H1 (cell line): ENCODE data around the gene ZNF20.

Experiments
- EP300 ChIP-seq, 2 experiments: IDR thresholded peaks; 1 replicate in 1 of 2; 2 replicates in 1 of 2; pipeline ENCODE4 v1.6.1; 2011 to 2012; ENCODE audit warnings: low read depth in 2 of 2, low read length in 2 of 2, mild to moderate bottlenecking in 2 of 2, borderline replicate concordance in 1 of 2, inconsistent platforms in 1 of 2, moderate library complexity in 1 of 2
- JUN ChIP-seq: IDR thresholded peaks from 2 replicates; pipeline ENCODE4 v1.6.1; 2011; ENCODE audit warnings: low read depth, mild to moderate bottlenecking, improper control_type of control experiment, low read length
- NRF1 ChIP-seq: IDR thresholded peaks from 2 replicates; pipeline ENCODE4 v1.6.1; 2011; ENCODE audit warnings: mild to moderate bottlenecking, low read depth, low read length, improper control_type of control experiment
- SIN3A ChIP-seq, 2 experiments: IDR thresholded peaks in 1 of 2; conservative IDR thresholded peaks in 1 of 2; 2 replicates each; pipeline ENCODE4 v1.6.1; 2011 to 2012; ENCODE audit warnings: low read length in 2 of 2, improper control_type of control experiment in 1 of 2, low read depth in 1 of 2, mild to moderate bottlenecking in 1 of 2
- TAF1 ChIP-seq: IDR thresholded peaks from 2 replicates; pipeline ENCODE4 v1.6.1; 2011; ENCODE audit warnings: mild to moderate bottlenecking, low read depth, low read length
- TEAD4 ChIP-seq: IDR thresholded peaks from 2 replicates; pipeline ENCODE4 v1.6.1; 2012; ENCODE audit warnings: low read depth, low read length, inconsistent platforms, mixed read lengths
- YY1 ChIP-seq: IDR thresholded peaks from 2 replicates; pipeline ENCODE4 v1.6.1; 2011; ENCODE audit warnings: low read depth, mild to moderate bottlenecking, low read length
- TF ChIP-seq, protein P1 (sequence below): IDR thresholded peaks from 2 replicates; pipeline ENCODE4 v1.6.1; 2012; ENCODE audit warnings: inconsistent platforms
- TF ChIP-seq, protein P2 (sequence below), 3 experiments: IDR thresholded peaks; 1 replicate in 2 of 3; 2 replicates in 1 of 3; pipeline versions ENCODE4 v1.5.1 to v1.6.1; 2011; ENCODE audit warnings: low read length in 3 of 3, mild to moderate bottlenecking in 3 of 3, inconsistent platforms in 2 of 3, low read depth in 1 of 3, moderate library complexity in 1 of 3; ENCODE audit not compliant: insufficient read depth in 1 of 3; ENCODE audit errors: control extremely low read depth in 1 of 3

DNA sequence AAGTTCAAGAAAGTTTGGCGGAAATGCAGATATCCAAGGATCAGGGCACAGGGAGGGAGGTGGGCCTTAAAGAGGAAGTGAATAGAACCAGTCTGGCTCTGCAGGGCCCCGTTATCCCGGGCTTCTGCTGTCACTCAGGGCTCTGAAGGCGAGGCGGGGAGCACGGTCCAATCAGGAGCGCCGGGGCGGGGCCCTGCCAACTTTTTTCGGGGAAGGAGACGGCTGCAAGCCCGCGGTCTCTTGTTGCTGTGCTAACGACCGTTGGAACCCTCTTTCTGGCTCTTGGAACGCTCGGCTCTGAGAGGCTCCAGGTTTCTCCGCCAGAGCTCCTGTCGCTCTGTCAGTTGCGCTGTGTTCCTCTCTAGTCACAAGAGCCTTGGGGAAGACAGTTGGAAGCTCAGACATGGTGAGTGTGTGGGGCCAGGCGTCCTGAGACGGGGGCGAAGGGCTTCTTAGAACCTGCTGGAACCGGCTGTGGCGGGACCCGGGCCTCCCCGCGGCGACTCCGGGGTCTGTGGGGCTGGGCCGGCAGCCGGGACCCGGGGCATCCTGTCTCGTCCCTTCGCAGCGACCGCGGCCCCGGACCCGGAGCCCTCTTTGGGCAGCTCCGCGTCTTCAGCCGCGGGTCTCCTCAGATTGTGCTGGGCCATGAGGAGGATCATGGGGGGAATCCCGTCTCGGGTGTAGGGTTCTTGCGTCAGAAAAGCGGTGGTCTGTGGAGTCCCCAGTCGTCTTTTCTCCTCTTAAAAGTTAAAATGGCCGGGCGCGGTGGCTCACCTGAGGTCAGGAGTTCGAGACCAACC lies 47.9 kb downstream of the ZNF20 start:
- TF ChIP-seq, protein P1, sequence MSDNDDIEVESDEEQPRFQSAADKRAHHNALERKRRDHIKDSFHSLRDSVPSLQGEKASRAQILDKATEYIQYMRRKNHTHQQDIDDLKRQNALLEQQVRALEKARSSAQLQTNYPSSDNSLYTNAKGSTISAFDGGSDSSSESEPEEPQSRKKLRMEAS = 0 out of 2 replicates have a peak, but pooled peaks have one; percentile 8
- TF ChIP-seq TEAD4 = no peak
- no peak for TF ChIP-seq EP300 (IDR thresholded peaks at IDR 0.05; ENCODE audit: borderline replicate concordance in 1 of 2, low read depth in 2 of 2, low read length in 2 of 2)
- no peak; a peak in 1 of 4 replicates for TF ChIP-seq SIN3A (conservative IDR thresholded peaks at IDR 0.05 in 1 of 2, IDR thresholded peaks at IDR 0.05 in 1 of 2; ENCODE audit: low read depth in 1 of 2, low read length in 2 of 2)
- peak; percentile 94 for TF ChIP-seq TAF1
- TF ChIP-seq YY1 = peak; percentile 65; the same call in 1 of the 2 replicates
- TF ChIP-seq, protein P2, sequence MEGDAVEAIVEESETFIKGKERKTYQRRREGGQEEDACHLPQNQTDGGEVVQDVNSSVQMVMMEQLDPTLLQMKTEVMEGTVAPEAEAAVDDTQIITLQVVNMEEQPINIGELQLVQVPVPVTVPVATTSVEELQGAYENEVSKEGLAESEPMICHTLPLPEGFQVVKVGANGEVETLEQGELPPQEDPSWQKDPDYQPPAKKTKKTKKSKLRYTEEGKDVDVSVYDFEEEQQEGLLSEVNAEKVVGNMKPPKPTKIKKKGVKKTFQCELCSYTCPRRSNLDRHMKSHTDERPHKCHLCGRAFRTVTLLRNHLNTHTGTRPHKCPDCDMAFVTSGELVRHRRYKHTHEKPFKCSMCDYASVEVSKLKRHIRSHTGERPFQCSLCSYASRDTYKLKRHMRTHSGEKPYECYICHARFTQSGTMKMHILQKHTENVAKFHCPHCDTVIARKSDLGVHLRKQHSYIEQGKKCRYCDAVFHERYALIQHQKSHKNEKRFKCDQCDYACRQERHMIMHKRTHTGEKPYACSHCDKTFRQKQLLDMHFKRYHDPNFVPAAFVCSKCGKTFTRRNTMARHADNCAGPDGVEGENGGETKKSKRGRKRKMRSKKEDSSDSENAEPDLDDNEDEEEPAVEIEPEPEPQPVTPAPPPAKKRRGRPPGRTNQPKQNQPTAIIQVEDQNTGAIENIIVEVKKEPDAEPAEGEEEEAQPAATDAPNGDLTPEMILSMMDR (IDR thresholded peaks at IDR 0.05; ENCODE audit: control extremely low read depth in 1 of 3, insufficient read depth in 1 of 3, low read depth in 1 of 3, low read length in 3 of 3) = no peak
- no peak for TF ChIP-seq NRF1
- TF ChIP-seq JUN = no peak
